ENCODE measurements around the gene SLX4IP.

DNA sequence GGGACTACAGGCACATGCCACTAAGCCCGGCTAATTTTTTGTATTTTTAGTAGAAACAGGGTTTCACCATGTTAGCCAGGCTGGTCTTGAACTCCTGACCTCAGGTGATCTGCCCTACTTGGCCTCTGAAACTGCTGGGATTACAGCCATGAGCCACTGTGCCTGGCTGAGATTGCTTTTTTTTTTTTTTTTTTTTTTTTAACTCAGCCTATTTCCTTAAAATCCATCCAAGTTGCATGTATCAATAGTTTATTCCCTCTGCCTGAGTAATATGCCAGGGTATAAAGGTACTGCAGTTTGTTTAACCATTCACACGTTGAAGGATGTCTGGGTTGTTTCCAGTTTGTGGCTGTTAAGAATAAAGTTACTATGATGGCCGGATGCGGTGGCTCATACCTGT lies 10.7 kb downstream of the SLX4IP start:
- TF ChIP-seq POLR2A (IDR thresholded peaks at IDR 0.05): no peak
- TF ChIP-seq, protein P1, sequence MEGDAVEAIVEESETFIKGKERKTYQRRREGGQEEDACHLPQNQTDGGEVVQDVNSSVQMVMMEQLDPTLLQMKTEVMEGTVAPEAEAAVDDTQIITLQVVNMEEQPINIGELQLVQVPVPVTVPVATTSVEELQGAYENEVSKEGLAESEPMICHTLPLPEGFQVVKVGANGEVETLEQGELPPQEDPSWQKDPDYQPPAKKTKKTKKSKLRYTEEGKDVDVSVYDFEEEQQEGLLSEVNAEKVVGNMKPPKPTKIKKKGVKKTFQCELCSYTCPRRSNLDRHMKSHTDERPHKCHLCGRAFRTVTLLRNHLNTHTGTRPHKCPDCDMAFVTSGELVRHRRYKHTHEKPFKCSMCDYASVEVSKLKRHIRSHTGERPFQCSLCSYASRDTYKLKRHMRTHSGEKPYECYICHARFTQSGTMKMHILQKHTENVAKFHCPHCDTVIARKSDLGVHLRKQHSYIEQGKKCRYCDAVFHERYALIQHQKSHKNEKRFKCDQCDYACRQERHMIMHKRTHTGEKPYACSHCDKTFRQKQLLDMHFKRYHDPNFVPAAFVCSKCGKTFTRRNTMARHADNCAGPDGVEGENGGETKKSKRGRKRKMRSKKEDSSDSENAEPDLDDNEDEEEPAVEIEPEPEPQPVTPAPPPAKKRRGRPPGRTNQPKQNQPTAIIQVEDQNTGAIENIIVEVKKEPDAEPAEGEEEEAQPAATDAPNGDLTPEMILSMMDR (IDR thresholded peaks at IDR 0.05): no peak
